ENCODE measurements around the gene CRY2. TPM values are rescaled to one million over a fixed set of nuclear protein-coding genes. Genes with fewer than 3 reads are reported as not detected.

Gene CRY2
- total and polyA plus RNA-seq, 2 donors (not counting 1 experiment from before 2014, with no cell fraction given), result 8.3 to 21.5 TPM

DNA sequence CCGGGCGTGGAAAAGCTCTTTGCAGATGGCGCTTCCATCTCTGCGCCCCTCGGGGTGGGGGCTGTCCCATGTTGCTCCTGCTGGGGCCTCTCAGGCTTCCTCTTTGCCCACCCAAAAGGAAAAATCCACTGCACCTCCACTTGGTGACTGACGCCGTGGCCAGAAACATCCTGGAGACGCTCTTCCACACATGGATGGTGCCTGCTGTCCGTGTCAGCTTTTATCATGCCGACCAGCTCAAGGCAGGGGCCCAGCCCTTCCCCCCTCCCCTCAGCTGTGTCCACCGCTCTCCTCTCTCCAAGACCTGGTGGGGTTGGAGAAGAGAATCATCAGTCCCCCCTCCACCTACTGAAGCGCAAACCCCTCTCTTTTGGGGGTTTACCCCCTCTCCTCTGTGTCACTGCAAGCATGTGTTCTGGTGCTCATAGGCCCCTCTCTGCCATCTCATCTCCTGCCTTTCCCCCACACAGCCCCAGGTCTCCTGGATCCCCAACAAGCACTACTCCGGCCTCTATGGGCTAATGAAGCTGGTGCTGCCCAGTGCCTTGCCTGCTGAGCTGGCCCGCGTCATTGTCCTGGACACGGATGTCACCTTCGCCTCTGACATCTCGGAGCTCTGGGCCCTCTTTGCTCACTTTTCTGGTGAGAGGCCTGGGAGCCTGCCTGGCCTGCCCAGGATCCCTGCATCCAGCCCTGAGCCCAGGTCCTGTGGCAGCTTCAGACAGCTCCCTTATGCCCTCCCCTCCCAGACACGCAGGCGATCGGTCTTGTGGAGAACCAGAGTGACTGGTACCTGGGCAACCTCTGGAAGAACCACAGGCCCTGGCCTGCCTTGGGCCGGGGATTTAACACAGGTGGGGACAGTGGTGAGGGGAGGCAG, 77.0 kb downstream of the CRY2 start:
- no peaks in the 10 kb centered on the region for H3K9me3 ChIP-seq (ENCODE audit: control insufficient read depth, insufficient read depth, low read depth, low read length)
- H3K79me2 ChIP-seq (ENCODE audit: control insufficient read depth, insufficient read depth, low read length), result no peaks in the 10 kb centered on the region
- H3K9ac ChIP-seq (ENCODE audit: insufficient read depth, low read length), result no peak overlapping the region
- H2AFZ ChIP-seq (ENCODE audit: low read length), result no peak overlapping the region
- H4K20me1 ChIP-seq (ENCODE audit: control insufficient read depth, extremely low read depth, insufficient read depth, low read length), result no peaks in the 10 kb centered on the region
- H3K36me3 ChIP-seq (ENCODE audit: control insufficient read depth, insufficient read depth, low read length), result no peaks in the 10 kb centered on the region
- peaks cover 31% of the 10 kb centered on the region for H3K27me3 ChIP-seq (ENCODE audit: control insufficient read depth, insufficient read depth, low read length)
- DNase-seq (ENCODE audit: low read depth in 2 of 2), result no peak
- H3K27ac ChIP-seq (ENCODE audit: insufficient read depth, low read length), result no peak overlapping the region
- no peak overlapping the region for H3K4me2 ChIP-seq (ENCODE audit: extremely low read depth, insufficient read depth, low read length)
- no peak overlapping the region for H3K4me3 ChIP-seq (replicated peaks in 1 of 4; ENCODE audit: control extremely low read depth in 1 of 4, insufficient read depth in 1 of 4, low read depth in 3 of 4, low read length in 4 of 4)
- TF ChIP-seq EZH2 (IDR thresholded peaks at IDR 0.05; ENCODE audit: low read length, missing control alignments) (peak; percentile 66), CTCF (conservative IDR thresholded peaks at IDR 0.05 in 1 of 2, IDR thresholded peaks at IDR 0.05 in 1 of 2; ENCODE audit: low read depth in 1 of 2, low read length in 2 of 2) (no peak)
- H3K4me1 ChIP-seq (ENCODE audit: control insufficient read depth, extremely low read depth, insufficient read depth, low read length), result no peaks in the 10 kb centered on the region

DNA sequence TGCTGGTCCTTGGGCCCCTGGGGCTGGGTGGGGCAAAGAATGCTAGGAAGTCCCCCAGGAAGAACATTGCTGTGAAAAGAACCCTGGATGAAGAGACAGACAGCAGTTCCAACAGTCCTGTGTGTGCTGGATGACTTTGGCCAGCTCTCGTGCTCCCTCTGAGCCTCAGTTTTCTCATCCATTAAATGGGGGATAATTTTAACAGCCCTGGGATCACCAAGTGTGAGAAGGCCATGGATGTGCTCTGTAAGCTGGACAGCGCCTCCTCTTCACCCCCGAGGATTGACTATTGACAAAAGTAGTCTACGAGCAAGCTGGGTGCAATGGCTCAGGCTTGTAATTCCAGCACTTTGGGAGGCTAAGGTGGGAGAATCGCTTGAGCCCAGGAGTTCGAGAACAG, 77.7 kb downstream of the CRY2 start:
- no peaks in the 10 kb centered on the region for H3K79me2 ChIP-seq (ENCODE audit: control insufficient read depth, insufficient read depth, low read length)
- no peak overlapping the region for H3K9ac ChIP-seq (ENCODE audit: insufficient read depth, low read length)
- no peak overlapping the region for H3K4me3 ChIP-seq (replicated peaks in 1 of 4; ENCODE audit: control extremely low read depth in 1 of 4, insufficient read depth in 1 of 4, low read depth in 3 of 4, low read length in 4 of 4)
- no peak overlapping the region for H2AFZ ChIP-seq (ENCODE audit: low read length)
- H3K9me3 ChIP-seq (ENCODE audit: control insufficient read depth, insufficient read depth, low read depth, low read length), result no peaks in the 10 kb centered on the region
- peaks cover 31% of the 10 kb centered on the region for H3K27me3 ChIP-seq (ENCODE audit: control insufficient read depth, insufficient read depth, low read length)
- no peak overlapping the region for H3K4me2 ChIP-seq (ENCODE audit: extremely low read depth, insufficient read depth, low read length)
- TF ChIP-seq EZH2 (IDR thresholded peaks at IDR 0.05; ENCODE audit: low read length, missing control alignments), result no peak
- no peak for TF ChIP-seq CTCF (conservative IDR thresholded peaks at IDR 0.05 in 1 of 2, IDR thresholded peaks at IDR 0.05 in 1 of 2; ENCODE audit: low read depth in 1 of 2, low read length in 2 of 2)
- H4K20me1 ChIP-seq (ENCODE audit: control insufficient read depth, extremely low read depth, insufficient read depth, low read length), result no peaks in the 10 kb centered on the region
- no peaks in the 10 kb centered on the region for H3K4me1 ChIP-seq (ENCODE audit: control insufficient read depth, extremely low read depth, insufficient read depth, low read length)
- H3K36me3 ChIP-seq (ENCODE audit: control insufficient read depth, insufficient read depth, low read length), result no peaks in the 10 kb centered on the region
- no peak overlapping the region for H3K27ac ChIP-seq (ENCODE audit: insufficient read depth, low read length)
- no peak for DNase-seq (ENCODE audit: low read depth in 2 of 2)

- H3K36me3 ChIP-seq (ENCODE audit: control insufficient read depth, insufficient read depth, low read length), result peaks cover 2% of the 10 kb centered on the region
- H3K27ac ChIP-seq (ENCODE audit: insufficient read depth, low read length), result no peak overlapping the region
- H3K4me2 ChIP-seq (ENCODE audit: extremely low read depth, insufficient read depth, low read length), result no peak overlapping the region
- no peaks in the 10 kb centered on the region for H4K20me1 ChIP-seq (ENCODE audit: control insufficient read depth, extremely low read depth, insufficient read depth, low read length)
- no peak overlapping the region for H3K9ac ChIP-seq (ENCODE audit: insufficient read depth, low read length)
- DNase-seq (ENCODE audit: low read depth in 2 of 2), result no peak
- no peaks in the 10 kb centered on the region for H3K4me1 ChIP-seq (ENCODE audit: control insufficient read depth, extremely low read depth, insufficient read depth, low read length)
- H2AFZ ChIP-seq (ENCODE audit: low read length), result no peak overlapping the region
- H3K27me3 ChIP-seq (ENCODE audit: control insufficient read depth, insufficient read depth, low read length), result peaks cover 31% of the 10 kb centered on the region
- no peaks in the 10 kb centered on the region for H3K9me3 ChIP-seq (ENCODE audit: control insufficient read depth, insufficient read depth, low read depth, low read length)
- no peaks in the 10 kb centered on the region for H3K79me2 ChIP-seq (ENCODE audit: control insufficient read depth, insufficient read depth, low read length)
- H3K4me3 ChIP-seq (replicated peaks in 1 of 4; ENCODE audit: control extremely low read depth in 1 of 4, insufficient read depth in 1 of 4, low read depth in 3 of 4, low read length in 4 of 4), result no peak overlapping the region
- no peak for TF ChIP-seq EZH2 (IDR thresholded peaks at IDR 0.05; ENCODE audit: low read length, missing control alignments)
- no peak for TF ChIP-seq CTCF (conservative IDR thresholded peaks at IDR 0.05 in 1 of 2, IDR thresholded peaks at IDR 0.05 in 1 of 2; ENCODE audit: low read depth in 1 of 2, low read length in 2 of 2)
These were observed 78.3 kb downstream of the CRY2 start for GRCh38 chr11:45925550-45925949.

All from fibroblast of lung (primary cell).